Heart right ventricle (tissue), 16 donors: ENCODE measurements around the gene PERP. TPM values are rescaled to one million over a fixed set of nuclear protein-coding genes. Genes with fewer than 3 reads are reported as not detected.
"Not testable (repeated sequence)": the region's sequence is repeated elsewhere in the genome, so short reads cannot be mapped to it uniquely, and the experiment has no call there.

ENCODE experiments used
- ATAC-seq, 8 donors: fragments of 200-7000 bp; cut with Tn5 transposase; one replicate each; pipeline ENCODE4 v1.9.1; 2020; ENCODE audit warnings: mild to moderate bottlenecking in 8 of 8, moderate library complexity in 8 of 8, moderate number of reproducible peaks in 1 of 8
- DNase-seq, 2 donors: peaks; one replicate each; pipeline ENCODE4 v3.0.0-alpha.2; 2020
- H3K27ac ChIP-seq, 10 donors: fragments of 200-600 bp; sonication (generic) in 2 of 10; one replicate each; pipeline versions ENCODE4 v1.5.0 to v1.8.0; 2020 to 2022; ENCODE audit warnings: mild to moderate bottlenecking in 3 of 10
- H3K27me3 ChIP-seq, 7 donors: fragments of 200-600 bp; one replicate each; pipeline ENCODE4 v1.8.0; 2021 to 2022; ENCODE audit warnings: mild to moderate bottlenecking in 2 of 7
- H3K36me3 ChIP-seq, 9 donors: fragments of 200-600 bp; sonication (generic) in 1 of 9; one replicate each; pipeline versions ENCODE4 v1.5.0 to v1.8.0; 2020 to 2022; ENCODE audit warnings: mild to moderate bottlenecking in 2 of 9
- H3K4me1 ChIP-seq, 9 donors: fragments of 200-600 bp; sonication (generic) in 1 of 9; one replicate each; pipeline versions ENCODE4 v1.5.0 to v1.8.0; 2020 to 2022; ENCODE audit warnings: mild to moderate bottlenecking in 4 of 9
- H3K4me3 ChIP-seq, 10 donors: fragments of 200-600 bp; sonication (generic) in 2 of 10; one replicate each; pipeline versions ENCODE4 v1.5.0 to v1.8.0; 2020 to 2022; ENCODE audit warnings: mild to moderate bottlenecking in 7 of 10, moderate library complexity in 2 of 10
- H3K9me3 ChIP-seq, 11 donors: fragments of 200-600 bp in 10 of 11; sonication (generic) in 2 of 11; one replicate each; pipeline versions ENCODE4 v1.5.0 to v1.8.0; 2013 to 2022; ENCODE audit warnings: mild to moderate bottlenecking in 2 of 11, control low read depth in 1 of 11, moderate library complexity in 1 of 11
- WGBS, 2 donors: extraction: QIAGEN DNeasy Blood & Tissue Kit; methylation state at CpG; one replicate each; pipeline ENCODE4 v1.1.7; 2013; ENCODE audit warnings: inconsistent platforms in 1 of 2; 5-methylcytosine and 5-hydroxymethylcytosine counted together
- intact Hi-C, 10 donors: fragments of 100-400 bp; cut with DNase I; formaldehyde crosslinking; loops; one replicate each; pipeline versions ENCODE4 v1.11.1 to v1.14.2; 2022
- polyA plus RNA-seq, 2 donors: library from polyadenylated mRNA; stranded (reverse); fragments of 200-250 nt; gene quantifications; one replicate each; pipeline ENCODE4 v1.2.3, GENCODE V29; 2013
- total RNA-seq, 10 donors: library from RNA; stranded (reverse); fragmentation: NEBNext Ultra II Directional in 3 of 10; extraction: Animal tissue kit (Norgen Biotek cat#: 25700) in 3 of 10; gene quantifications; one replicate each; pipeline versions ENCODE4 v1.2.1 to v1.2.4, GENCODE V29; 2021 to 2023
- TF ChIP-seq, protein P1 (sequence below), 9 donors: fragments of 200-600 bp; sonication (generic) in 2 of 9; IDR thresholded peaks; one replicate each; pipeline versions ENCODE4 v1.5.0 to v1.8.0; 2021 to 2022; ENCODE audit warnings: antibody characterized with exemption in 9 of 9, mild to moderate bottlenecking in 5 of 9, moderate library complexity in 1 of 9
- donor health status: Arrhythmogenic right ventricular cardiomyopathy.
- donor health status: ischemic (EF 13 %, LVEDD 7.1; RV severe dilation, severe dysfunction).
- donor health status: healthy with polysubstance abuse.
- donor health status: DM: no; HTN: yes; CAD: no.
- donor health status: DM: no; HTN: no; CAD: no.
- donor health status: ischemic (EF 25% LVEDD 6.9; RV normal size, moderate dysfunction).
- donor health status: ischemic (EF 25% LVEDD 5.7; RV mildly dilated, moderate dysfunction).
- donor health status: healthy.
- donor health status: DM: yes; HTN: yes; CAD: no.
- donor health status: Ischemic cardiomyopathy.
- donor health status: ischemic (EF 35%, LVEDD 5.7; RV mildly dilated, moderate dysfunction).
- donor health status: nonischemic (EF 11% LVEDD 7.7; RV severe dilation, severe dysfunction).
- donor health status: DM: yes; HTN: yes; CAD: no.
- donor health status: PGD.
- donor health status: ischemic (EF 29% LVEDD 5.4; RV normal size, mild dysfunction).
- donor health status: nonischemic (EF 23%, LVEDD 6.1; RV moderate dilation, normal function).

PERP gene
- total and polyA plus RNA-seq, 12 donors = 29.3 to 70.1 (median 55.4) TPM

DNA sequence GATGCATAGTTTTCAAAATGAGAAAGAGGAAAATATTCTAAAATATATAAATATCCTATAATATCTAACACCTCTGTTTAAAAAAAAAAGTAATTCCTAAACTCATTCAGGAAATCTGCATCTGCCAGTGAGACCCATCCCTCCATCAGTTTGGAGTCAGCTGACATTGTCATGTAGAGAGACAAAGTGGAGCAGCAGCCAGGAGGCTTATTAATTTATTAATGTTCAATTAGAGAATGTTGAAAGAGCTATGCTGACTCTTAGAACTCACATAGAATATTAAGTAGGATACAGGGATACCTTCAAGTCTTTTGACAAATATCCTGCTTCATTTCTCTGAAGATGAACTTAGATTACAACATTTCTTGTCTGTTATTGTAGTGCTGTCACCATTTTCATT is 12.8 kb upstream of the PERP start:
- H3K27me3 ChIP-seq = peaks cover 0 to 7% (median 0%) of the 10 kb centered on the region in 7 donors
- TF ChIP-seq, protein P1, sequence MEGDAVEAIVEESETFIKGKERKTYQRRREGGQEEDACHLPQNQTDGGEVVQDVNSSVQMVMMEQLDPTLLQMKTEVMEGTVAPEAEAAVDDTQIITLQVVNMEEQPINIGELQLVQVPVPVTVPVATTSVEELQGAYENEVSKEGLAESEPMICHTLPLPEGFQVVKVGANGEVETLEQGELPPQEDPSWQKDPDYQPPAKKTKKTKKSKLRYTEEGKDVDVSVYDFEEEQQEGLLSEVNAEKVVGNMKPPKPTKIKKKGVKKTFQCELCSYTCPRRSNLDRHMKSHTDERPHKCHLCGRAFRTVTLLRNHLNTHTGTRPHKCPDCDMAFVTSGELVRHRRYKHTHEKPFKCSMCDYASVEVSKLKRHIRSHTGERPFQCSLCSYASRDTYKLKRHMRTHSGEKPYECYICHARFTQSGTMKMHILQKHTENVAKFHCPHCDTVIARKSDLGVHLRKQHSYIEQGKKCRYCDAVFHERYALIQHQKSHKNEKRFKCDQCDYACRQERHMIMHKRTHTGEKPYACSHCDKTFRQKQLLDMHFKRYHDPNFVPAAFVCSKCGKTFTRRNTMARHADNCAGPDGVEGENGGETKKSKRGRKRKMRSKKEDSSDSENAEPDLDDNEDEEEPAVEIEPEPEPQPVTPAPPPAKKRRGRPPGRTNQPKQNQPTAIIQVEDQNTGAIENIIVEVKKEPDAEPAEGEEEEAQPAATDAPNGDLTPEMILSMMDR (IDR thresholded peaks at IDR 0.05) = no peak
- H3K9me3 ChIP-seq = no peaks in the 10 kb centered on the region
- ATAC-seq (no peak), DNase-seq (no peak)
- no peak overlapping the region for H3K27ac ChIP-seq
- H3K36me3 ChIP-seq = no peaks in the 10 kb centered on the region
- H3K4me3 ChIP-seq = no peak overlapping the region
- H3K4me1 ChIP-seq = peaks cover 0 to 7% (median 0%) of the 10 kb centered on the region in 9 donors
- intact Hi-C loops = loop anchor here (5.0 to 10.0 kb wide), 18 partner anchors 95 to 647 kb away; partner anchors contain the start of genes HEBP2 (in 7 of the 10) and PBOV1 (in 1 of the 10)

DNA sequence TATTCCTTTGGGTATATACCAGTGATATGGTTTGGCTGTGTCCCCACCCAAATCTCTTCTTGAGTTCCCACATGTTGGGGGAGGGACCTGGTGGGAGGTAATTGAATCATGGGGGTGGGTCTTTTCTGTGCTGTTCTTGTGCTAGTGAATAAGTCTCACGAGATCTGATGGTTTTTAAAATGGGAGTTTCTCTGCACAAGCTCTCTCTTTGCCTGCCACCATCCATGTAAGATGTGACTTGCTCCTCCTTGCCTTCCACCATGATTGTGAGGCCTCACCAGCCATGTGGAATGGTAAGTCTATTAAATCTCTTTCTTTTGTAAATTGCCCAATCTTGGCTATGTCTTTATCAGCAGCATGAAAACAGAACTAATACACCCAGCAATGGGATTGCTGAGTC is 12.0 kb upstream of the PERP start:
- not testable (repeated sequence) for H3K36me3 ChIP-seq, H3K27ac ChIP-seq, H3K27me3 ChIP-seq, H3K4me3 ChIP-seq, ATAC-seq, H3K4me1 ChIP-seq, DNase-seq, H3K9me3 ChIP-seq
- WGBS, 2 donors = 90 to 96% methylated on average over 1 of the region's 1 CpG
- intact Hi-C loops = loop anchor here (5.0 to 10.0 kb wide), 18 partner anchors 96 to 648 kb away; partner anchors contain the start of genes HEBP2 (in 7 of the 10) and PBOV1 (in 1 of the 10)

DNA sequence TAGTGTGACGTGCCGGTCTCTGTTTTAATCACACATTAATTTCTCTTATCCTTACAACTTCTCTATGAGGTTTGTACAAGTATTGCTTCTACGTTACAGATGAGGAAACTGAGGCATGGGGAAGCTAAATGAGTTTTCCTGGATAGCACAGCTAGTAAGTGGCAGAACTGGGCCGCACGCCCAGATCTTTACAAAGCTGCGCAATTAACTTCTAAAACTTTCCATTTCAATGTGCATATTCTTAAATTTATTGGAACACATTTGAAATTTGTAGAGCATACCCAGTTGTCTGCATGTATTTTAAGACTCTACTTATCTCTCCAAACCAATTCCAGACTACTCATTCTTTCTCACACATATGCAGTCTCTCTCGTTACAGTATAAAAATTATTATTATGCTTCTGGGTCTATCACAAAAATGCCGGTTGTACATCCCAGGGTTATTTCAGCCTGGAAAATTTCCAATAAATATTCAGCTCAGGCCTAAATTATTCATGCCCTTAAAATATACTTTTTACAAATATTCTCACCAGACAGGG is 10.2 kb upstream of the PERP start:
- DNase-seq (no peak), ATAC-seq (no peak)
- Histone ChIP-seq H3K4me1 (peaks cover 0 to 7% (median 0%) of the 10 kb centered on the region in 9 donors), H3K36me3 (no peaks in the 10 kb centered on the region), H3K9me3 (no peaks in the 10 kb centered on the region), H3K27ac (no peak overlapping the region), H3K27me3 (peaks cover 0 to 9% (median 5%) of the 10 kb centered on the region in 7 donors), H3K4me3 (no peak overlapping the region)
- intact Hi-C loops = loop anchor here (2.0 to 10.0 kb wide), 19 partner anchors 97 to 650 kb away; partner anchors contain the start of genes HEBP2 (in 7 of the 10) and PBOV1 (in 1 of the 10)
- TF ChIP-seq, protein P1 (IDR thresholded peaks at IDR 0.05) = no peak
- WGBS, 2 donors = 89% methylated on average over 8 of the region's 8 CpGs

DNA sequence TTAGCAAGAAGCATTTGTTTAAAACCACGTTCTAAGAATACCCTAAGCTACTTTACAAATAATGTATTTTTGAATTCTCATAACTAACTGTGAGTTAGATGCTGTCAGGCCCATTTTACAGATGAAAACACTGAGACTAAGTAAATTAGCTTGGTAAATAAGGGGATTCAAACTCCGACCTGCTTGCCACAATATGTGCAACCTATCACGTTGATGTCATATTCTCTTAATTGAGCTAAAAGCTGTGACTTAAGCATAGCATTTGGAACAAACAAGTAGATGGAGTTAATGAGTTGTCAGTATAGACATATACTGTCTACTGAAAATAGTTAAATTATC is 9.4 kb upstream of the PERP start:
- Histone ChIP-seq H3K27me3 (peaks cover 0 to 9% (median 5%) of the 10 kb centered on the region in 7 donors), H3K9me3 (no peaks in the 10 kb centered on the region), H3K4me3 (no peak overlapping the region), H3K36me3 (no peaks in the 10 kb centered on the region), H3K27ac (no peak overlapping the region), H3K4me1 (peaks cover 0 to 7% (median 0%) of the 10 kb centered on the region in 9 donors)
- no peak for ATAC-seq
- DNase-seq = no peak
- 67 to 70% methylated on average over 3 of the region's 3 CpGs for WGBS, 2 donors
- intact Hi-C loops = loop anchor here (2.0 to 10.0 kb wide), 19 partner anchors 98 to 651 kb away; partner anchors contain the start of genes HEBP2 (in 7 of the 10) and PBOV1 (in 1 of the 10)
- TF ChIP-seq, protein P1 (IDR thresholded peaks at IDR 0.05) = no peak
